ENCODE data around the gene MKI67.

MKI67 gene

DNA sequence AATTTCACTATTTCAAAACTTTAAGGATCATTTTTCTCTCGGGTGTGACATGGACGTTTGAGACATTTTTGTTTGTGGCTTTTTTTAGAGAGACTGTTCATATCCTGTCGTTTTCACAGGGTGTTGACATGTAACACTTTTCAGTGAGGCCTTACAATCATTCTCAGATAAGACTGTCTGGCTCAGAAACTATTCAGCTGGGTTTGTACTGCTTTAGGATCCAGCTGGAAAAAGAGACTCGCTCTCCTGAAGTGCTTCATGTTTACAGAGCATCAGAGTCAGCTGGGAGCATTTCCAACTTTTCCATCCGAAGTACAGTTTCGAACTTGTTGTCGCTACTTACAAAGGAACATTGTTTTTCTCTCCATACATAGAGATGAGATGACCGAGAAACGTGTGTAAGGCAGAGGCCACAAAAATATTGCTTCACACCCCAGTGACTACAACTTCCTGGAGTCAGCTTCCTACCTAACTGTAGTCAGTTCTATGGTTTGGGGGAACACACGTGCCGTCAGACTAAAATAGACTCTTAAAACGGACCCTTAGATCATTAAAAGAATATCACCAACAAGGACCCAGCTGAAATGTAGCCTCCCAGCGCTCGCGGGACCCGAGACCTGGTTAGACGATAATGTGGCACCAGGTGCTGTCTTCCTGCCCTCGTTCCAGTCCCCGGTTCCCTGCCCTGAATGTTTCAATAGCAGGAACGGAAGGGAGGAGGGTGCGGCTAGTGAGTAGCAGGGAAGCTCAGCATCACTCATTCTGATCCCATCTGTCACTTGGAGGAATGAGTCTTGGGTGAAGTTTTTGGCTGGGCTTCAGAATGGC is 78.0 kb downstream of the MKI67 start:
- Histone ChIP-seq H3K4me1 (ENCODE audit: control insufficient read depth, insufficient read depth, low read length) (peaks cover 6% of the 10 kb centered on the region), H3K9ac (ENCODE audit: low read length in 2 of 2) (peak overlapping the region in 1 of 2 donors; percentile 19), H3K36me3 (ENCODE audit: control insufficient read depth in 2 of 2, insufficient read depth in 2 of 2, low read length in 2 of 2) (no peaks in the 10 kb centered on the region), H3K27me3 (ENCODE audit: control insufficient read depth in 1 of 2, insufficient read depth in 2 of 2, low read length in 2 of 2) (peaks cover 0 to 4% of the 10 kb centered on the region in 2 donors), H3K4me3 (ENCODE audit: low read length in 2 of 2) (peak overlapping the region; percentile 2 to 40), H3K9me3 (ENCODE audit: control insufficient read depth in 2 of 2, low read length in 2 of 2) (no peaks in the 10 kb centered on the region), H3K27ac (ENCODE audit: low read length) (no peak overlapping the region)

DNA sequence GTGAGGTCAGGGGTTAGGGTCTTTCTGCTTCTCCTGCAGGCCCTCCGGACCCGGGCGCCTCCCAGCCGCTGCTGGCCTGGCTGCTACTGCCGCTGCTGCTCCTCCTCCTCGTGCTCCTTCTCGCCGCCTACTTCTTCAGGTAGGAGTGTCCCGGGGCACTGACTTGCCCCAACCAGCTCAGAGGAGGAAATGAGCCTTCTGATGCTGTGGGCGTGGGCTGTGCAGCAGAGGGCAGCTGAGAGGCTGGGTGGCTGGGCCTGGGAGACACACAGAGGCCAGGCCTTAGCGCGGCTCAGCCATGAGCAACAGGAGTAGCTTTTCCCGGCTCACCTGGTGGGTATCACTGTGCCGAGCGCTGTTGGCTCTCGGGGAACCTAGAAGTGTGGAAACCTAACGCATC is 78.9 kb downstream of the MKI67 start:
- no peak overlapping the region for H3K27ac ChIP-seq (ENCODE audit: low read length)
- peaks cover 0 to 4% of the 10 kb centered on the region in 2 donors for H3K27me3 ChIP-seq (ENCODE audit: control insufficient read depth in 1 of 2, insufficient read depth in 2 of 2, low read length in 2 of 2)
- H3K9me3 ChIP-seq (ENCODE audit: control insufficient read depth in 2 of 2, low read length in 2 of 2) = no peaks in the 10 kb centered on the region
- peaks cover 6% of the 10 kb centered on the region for H3K4me1 ChIP-seq (ENCODE audit: control insufficient read depth, insufficient read depth, low read length)
- peak overlapping the region in 1 of 2 donors; percentile 40 for H3K4me3 ChIP-seq (ENCODE audit: low read length in 2 of 2)
- no peaks in the 10 kb centered on the region for H3K36me3 ChIP-seq (ENCODE audit: control insufficient read depth in 2 of 2, insufficient read depth in 2 of 2, low read length in 2 of 2)
- no peak overlapping the region for H3K9ac ChIP-seq (ENCODE audit: low read length in 2 of 2)

DNA sequence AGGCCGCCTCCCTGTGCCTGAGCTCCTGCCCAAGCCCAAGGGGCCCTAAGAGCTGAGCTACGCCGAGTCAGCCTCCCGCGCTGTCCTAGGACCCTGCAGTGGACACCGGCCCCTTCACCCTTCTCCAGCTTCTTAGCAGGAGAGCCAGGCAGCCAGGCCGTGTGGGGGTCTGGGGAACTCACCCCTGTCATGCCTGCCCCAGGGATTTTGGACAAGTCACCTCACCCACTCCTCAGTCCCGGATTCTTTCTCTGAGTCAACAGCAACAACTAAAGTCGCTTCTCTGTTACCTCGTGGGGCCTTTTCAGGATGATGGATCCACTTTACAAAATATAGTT is 79.3 kb downstream of the MKI67 start:
- Histone ChIP-seq H3K4me3 (ENCODE audit: low read length in 2 of 2) (no peak overlapping the region), H3K9me3 (ENCODE audit: control insufficient read depth in 2 of 2, low read length in 2 of 2) (no peaks in the 10 kb centered on the region), H3K27me3 (ENCODE audit: control insufficient read depth in 1 of 2, insufficient read depth in 2 of 2, low read length in 2 of 2) (peaks cover 0 to 4% of the 10 kb centered on the region in 2 donors), H3K9ac (ENCODE audit: low read length in 2 of 2) (no peak overlapping the region), H3K27ac (ENCODE audit: low read length) (no peak overlapping the region), H3K4me1 (ENCODE audit: control insufficient read depth, insufficient read depth, low read length) (peaks cover 6% of the 10 kb centered on the region), H3K36me3 (ENCODE audit: control insufficient read depth in 2 of 2, insufficient read depth in 2 of 2, low read length in 2 of 2) (no peaks in the 10 kb centered on the region)

Data from stomach smooth muscle (tissue), 2 donors.